Stimulated activated CD8-positive, alpha-beta memory T cell treated with anti-CD3 and anti-CD28 coated beads, Interleukin-12 subunit alpha, Interleukin-12 subunit beta, amount 100 ng/mL, for 1 hour (primary cell): Measurements from ENCODE around the gene SLC30A3.

Experiments used
- DNase-seq: peaks from one replicate; pipeline ENCODE4 v3.0.0-alpha.2; 2020; ENCODE audit warnings: low read depth

Gene SLC30A3

GRCh38 chr2:27204566-27204965, 58.3 kb downstream of the SLC30A3 start:
- DNase-seq = no peak

GRCh38 chr2:27203741-27204140, 59.1 kb downstream of the SLC30A3 start:
- DNase-seq = no peak
